AG10803 (cell line): ENCODE measurements around the gene RGMB.

Source experiments
- DNase-seq: peaks from one replicate; pipeline ENCODE4 v3.0.0; 2010; ENCODE audit warnings: low read depth
- H3K4me3 ChIP-seq: 2 replicates; pipeline ENCODE4 v1.5.1; 2011; ENCODE audit warnings: mild to moderate bottlenecking, low read length, control low read depth
- TF ChIP-seq, protein P1 (sequence below): conservative IDR thresholded peaks from 2 replicates; pipeline ENCODE4 v1.5.1; 2011; ENCODE audit warnings: mild to moderate bottlenecking, low read length, control low read depth, inconsistent platforms

The RGMB gene

DNA sequence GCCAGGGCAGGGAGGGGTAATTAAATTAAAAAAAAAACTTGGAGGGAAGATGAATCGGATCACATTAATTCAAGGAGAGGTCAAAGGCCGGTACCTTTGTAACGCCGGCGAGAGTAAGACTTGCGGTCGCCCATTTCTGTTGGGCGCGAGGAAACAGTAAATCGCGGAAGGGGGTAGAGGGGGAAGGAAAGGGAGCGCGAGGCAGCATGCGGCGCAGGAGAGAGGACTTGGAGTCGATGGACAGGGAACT is 324 bp upstream of the RGMB start:
- DNase-seq, result no peak
- peak overlapping the region; percentile 72 for H3K4me3 ChIP-seq
- TF ChIP-seq, protein P1, sequence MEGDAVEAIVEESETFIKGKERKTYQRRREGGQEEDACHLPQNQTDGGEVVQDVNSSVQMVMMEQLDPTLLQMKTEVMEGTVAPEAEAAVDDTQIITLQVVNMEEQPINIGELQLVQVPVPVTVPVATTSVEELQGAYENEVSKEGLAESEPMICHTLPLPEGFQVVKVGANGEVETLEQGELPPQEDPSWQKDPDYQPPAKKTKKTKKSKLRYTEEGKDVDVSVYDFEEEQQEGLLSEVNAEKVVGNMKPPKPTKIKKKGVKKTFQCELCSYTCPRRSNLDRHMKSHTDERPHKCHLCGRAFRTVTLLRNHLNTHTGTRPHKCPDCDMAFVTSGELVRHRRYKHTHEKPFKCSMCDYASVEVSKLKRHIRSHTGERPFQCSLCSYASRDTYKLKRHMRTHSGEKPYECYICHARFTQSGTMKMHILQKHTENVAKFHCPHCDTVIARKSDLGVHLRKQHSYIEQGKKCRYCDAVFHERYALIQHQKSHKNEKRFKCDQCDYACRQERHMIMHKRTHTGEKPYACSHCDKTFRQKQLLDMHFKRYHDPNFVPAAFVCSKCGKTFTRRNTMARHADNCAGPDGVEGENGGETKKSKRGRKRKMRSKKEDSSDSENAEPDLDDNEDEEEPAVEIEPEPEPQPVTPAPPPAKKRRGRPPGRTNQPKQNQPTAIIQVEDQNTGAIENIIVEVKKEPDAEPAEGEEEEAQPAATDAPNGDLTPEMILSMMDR, result no peak

DNA sequence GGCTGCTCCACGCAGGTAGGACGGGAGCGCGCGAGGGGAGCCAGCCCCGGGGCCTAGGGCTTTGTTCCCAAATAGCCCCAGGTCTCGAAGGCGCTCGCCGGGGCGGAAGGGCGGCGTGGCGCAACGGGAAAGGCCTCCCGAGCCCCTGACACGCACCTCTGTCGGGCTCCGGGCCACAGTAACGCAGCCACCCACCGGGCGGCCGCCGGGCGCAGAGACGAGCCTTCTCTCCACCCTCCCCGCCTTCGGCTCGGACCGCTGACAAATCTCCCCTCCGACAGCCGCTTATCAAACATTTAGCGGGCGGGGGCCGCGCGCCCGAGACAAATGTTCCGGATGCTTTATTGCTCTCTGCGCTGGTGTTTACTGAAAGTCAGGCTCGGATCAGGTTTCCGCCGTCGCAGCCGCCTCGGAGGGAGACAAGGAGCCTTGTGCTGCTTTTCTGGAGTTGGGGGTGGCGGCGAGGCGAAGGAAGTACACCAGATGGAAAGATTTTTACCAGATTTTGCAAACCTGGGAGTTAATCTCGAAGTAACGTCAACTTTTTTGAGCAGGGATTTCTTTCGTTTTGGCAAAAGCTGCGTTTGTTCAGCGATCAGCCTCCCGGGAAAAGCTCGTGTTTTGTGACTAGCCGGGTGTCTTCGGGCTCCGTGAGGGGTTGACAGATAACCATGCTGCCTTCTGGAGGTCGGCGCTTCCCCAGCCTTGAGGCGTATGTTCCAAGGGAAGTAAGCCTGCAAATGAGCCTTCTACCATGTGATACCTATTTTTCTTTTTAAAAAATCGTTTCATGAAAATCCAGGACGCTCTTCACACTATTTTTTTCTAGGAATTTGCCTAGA is 950 bp downstream of the RGMB start:
- TF ChIP-seq, protein P1, result no peak
- peak; percentile 52 for DNase-seq
- H3K4me3 ChIP-seq, result peak overlapping the region; percentile 81

DNA sequence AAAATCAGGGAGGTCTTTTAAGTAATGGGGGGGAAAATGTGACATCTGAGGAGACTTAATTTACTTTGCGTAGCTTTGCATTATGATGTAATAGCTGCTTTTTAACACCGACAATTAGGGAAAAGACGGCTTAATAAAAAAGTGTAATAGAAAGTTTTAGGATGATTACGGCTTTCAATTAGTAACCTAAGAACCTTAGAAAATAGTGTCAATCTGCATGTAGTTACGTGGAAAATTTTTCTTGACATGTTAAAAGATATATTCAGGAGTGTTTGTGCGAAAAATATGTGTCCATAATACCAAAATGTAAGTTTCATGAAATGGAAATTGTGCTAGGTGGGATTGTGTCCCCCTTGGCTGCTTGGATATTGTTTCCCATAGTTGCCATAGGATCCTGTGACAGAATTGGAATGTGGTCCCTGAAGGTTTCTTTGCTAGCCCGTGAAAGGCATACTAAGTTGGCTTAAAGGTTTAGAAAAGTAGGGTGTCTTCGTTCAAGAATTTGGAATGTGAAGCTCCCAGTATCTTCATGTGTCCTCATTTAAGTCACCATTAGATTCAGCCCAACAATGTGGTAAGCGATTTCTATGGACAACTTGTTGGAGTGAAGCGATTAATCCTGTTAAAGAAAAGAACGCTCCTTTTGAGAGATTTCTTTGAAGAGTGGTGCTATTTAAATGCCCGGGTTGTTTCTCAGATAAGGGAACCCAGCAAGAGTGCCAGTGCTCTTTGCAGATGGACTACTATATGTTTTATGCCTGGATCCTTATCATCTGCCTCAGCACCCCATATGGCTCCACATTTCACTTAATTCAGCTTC is 2.0 kb downstream of the RGMB start:
- peak overlapping the region; percentile 81 for H3K4me3 ChIP-seq
- TF ChIP-seq, protein P1, result no peak
- no peak for DNase-seq

DNA sequence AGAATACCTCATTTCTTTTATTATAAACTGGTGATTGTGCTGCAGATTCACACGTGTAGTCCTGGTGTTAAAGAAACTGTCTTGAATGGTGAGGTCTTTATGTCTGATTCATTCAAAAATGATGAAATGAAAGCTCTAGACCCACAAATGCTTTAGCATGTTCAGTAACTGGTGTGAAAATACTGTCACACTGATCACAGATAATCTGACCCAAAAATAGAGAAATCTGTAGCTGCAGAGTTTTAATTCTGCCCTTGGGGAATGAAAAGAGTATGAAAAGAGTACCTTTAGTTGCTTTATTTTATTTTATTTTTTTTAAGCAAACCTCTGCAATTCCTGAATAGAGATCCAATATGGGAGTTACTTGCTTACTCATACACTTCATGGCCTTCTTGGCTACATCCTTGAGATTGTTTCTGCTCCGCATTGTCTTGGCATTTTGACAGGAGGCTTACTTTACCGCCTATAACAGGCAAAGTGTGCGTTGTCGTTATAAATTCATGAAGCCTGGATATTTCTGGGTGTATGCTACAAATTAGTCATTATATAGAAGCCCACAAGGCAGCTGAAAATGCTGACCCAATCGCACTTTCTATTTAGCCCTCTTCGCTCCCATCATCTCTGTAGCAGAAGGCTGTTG is 2.7 kb downstream of the RGMB start:
- DNase-seq, result peak; percentile 89
- TF ChIP-seq, protein P1, result no peak
- peak overlapping the region; percentile 81 for H3K4me3 ChIP-seq

DNA sequence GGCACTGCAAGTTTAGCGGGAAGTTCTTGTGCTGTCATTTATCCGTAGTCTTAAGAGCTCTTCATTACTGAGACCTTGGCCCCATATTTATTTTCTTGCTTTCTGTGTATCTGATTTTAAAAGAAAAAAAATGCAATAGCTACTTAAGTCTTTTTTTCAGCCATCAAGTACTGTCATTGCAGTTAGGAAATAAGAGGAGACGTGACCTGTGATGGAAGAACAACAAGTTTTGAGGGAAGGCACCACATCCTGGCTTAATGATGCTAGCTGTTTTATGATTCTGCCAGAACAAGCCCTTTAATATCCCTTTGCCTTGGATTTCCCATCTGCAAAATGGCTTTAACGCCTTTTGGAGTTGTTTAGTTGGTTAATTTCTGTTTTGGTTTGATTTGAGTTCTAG is 3.8 kb downstream of the RGMB start:
- no peak for DNase-seq
- H3K4me3 ChIP-seq, result peak overlapping the region; percentile 51
- TF ChIP-seq, protein P1, result no peak

DNA sequence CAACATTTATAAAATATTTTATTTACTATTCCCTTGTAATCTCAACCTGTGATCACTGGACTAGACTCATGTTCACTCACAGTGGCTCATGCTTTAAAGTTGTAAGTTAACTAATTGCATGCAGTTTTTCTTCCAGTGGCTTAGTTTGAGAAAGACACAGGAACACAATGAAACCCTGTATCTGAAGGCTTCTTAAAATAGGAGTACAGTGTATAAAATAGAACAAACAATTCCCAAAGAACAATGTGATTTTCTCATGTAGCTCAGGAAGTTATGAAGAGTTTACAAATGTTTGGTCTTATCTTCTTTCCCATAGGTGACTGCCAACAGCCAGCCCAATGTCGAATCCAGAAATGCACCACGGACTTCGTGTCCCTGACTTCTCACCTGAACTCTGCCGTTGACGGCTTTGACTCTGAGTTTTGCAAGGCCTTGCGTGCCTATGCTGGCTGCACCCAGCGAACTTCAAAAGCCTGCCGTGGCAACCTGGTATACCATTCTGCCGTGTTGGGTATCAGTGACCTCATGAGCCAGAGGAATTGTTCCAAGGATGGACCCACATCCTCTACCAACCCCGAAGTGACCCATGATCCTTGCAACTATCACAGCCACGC is 5.9 kb downstream of the RGMB start:
- peak overlapping the region; percentile 49 for H3K4me3 ChIP-seq
- no peak for DNase-seq
- TF ChIP-seq, protein P1, result no peak
